Lung (tissue), 12 donors: Measurements from ENCODE around the gene SOCS4. TPM values are rescaled to one million over a fixed set of nuclear protein-coding genes. Genes with fewer than 3 reads are reported as not detected.
"Not testable (repeated sequence)": the region's sequence is repeated elsewhere in the genome, so short reads cannot be mapped to it uniquely, and the experiment has no call there.

Experiments used
- ATAC-seq: fragments of 200-7000 bp; cut with Tn5 transposase; one replicate; pipeline ENCODE4 v1.9.1; 2020; ENCODE audit warnings: moderate number of reproducible peaks; ENCODE audit not compliant: insufficient read depth, low FRiP score
- DNase-seq, 3 donors: peaks; one replicate each; pipeline ENCODE4 v3.0.0-alpha.2; 2013 to 2017
- H3K27ac ChIP-seq, 2 donors: one replicate each; pipeline ENCODE4 v1.5.1; 2013; ENCODE audit warnings: mild to moderate bottlenecking in 2 of 2, moderate library complexity in 2 of 2, control low read depth in 1 of 2, inconsistent platforms in 1 of 2, low read depth in 1 of 2, low read length in 1 of 2
- H3K27me3 ChIP-seq, 3 donors: one replicate each; pipeline ENCODE4 v1.5.1; 2013; ENCODE audit warnings: low read length in 2 of 3; ENCODE audit not compliant: control insufficient read depth in 3 of 3, insufficient read depth in 3 of 3
- H3K36me3 ChIP-seq, 4 donors: one replicate each; pipeline ENCODE4 v1.5.1; 2013; ENCODE audit warnings: low read length in 4 of 4, mild to moderate bottlenecking in 1 of 4, moderate library complexity in 1 of 4; ENCODE audit not compliant: control insufficient read depth in 4 of 4, insufficient read depth in 4 of 4
- H3K4me1 ChIP-seq, 5 donors: one replicate each; pipeline ENCODE4 v1.5.1; 2013; ENCODE audit warnings: low read length in 5 of 5, mild to moderate bottlenecking in 2 of 5, moderate library complexity in 1 of 5; ENCODE audit not compliant: control insufficient read depth in 5 of 5, insufficient read depth in 5 of 5
- H3K4me3 ChIP-seq: one replicate; pipeline ENCODE4 v1.5.1; 2013; ENCODE audit warnings: mild to moderate bottlenecking, control low read depth, moderate library complexity
- H3K9ac ChIP-seq, 2 donors: one replicate each; pipeline ENCODE4 v1.5.1; 2013; ENCODE audit warnings: low read length in 2 of 2, control low read depth in 1 of 2; ENCODE audit not compliant: insufficient read depth in 1 of 2
- H3K9me3 ChIP-seq, 4 donors: one replicate each; pipeline ENCODE4 v1.5.1; 2013; ENCODE audit warnings: low read length in 3 of 4, mild to moderate bottlenecking in 1 of 4, moderate library complexity in 1 of 4; ENCODE audit not compliant: control insufficient read depth in 4 of 4, insufficient read depth in 3 of 4
- WGBS, 2 donors: extraction: QIAGEN DNeasy Blood & Tissue Kit; methylation state at CpG; one replicate each; pipeline ENCODE4 v1.1.7; 2013; 5-methylcytosine and 5-hydroxymethylcytosine counted together
- polyA plus RNA-seq, 2 donors: library from polyadenylated mRNA; stranded (reverse); fragments of 200-250 nt; gene quantifications; one replicate each; pipeline ENCODE4 v1.2.1, GENCODE V29; 2013
- total RNA-seq, 2 donors: library from RNA; depleted of rRNA in 1 of 2; stranded (reverse); fragments of >200 nt in 1 of 2; gene quantifications; one replicate each; pipeline ENCODE4 v1.2.1, GENCODE V29; 2014 to 2021
- TF ChIP-seq, protein P1 (sequence below): IDR thresholded peaks from 2 replicates; pipeline ENCODE4 v1.5.1; 2012; ENCODE audit warnings: mild to moderate bottlenecking; ENCODE audit errors: control extremely low read depth, extremely low read depth
- donor health status: control.
- donor health status: control.
- donor health status: Bipolar disorder and iron deficiency.
- donor health status: healthy.
- donor health status: DM: yes; HTN: yes; CAD: no.

SOCS4 gene
- total and polyA plus RNA-seq, 4 donors: 5.8 to 28.3 (median 10.5) TPM

DNA sequence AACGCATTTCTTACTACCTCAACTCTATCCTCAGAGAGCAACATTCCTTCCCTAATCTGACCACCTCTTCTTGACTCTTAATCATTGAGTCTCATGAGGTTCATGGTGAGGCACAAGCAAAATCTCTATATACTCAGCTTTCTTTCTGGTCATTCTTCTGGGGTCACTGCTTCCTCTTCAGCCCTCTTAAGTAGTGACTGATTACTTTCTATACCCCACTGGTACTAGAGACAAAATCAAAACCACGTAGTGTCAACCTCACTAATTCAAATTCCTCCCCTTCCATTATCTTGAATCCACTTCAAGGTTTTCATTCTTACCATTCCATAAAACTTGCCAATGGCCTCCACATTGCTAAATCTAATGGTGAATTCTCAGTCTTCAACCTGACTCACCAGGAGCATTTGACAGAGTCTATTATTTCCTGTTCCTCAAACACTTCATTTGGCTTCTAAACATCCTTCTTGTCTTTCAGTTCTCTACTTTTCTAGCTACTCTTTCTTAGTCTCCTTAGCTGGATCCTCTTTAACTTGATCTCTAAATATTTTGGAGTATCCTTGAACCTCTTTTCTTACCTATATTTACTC lies 7.0 kb upstream of the SOCS4 start:
- ATAC-seq: no peak
- H3K36me3 ChIP-seq: peaks cover 0 to 3% (median 0%) of the 10 kb centered on the region in 4 donors
- 94 to 98% methylated on average over 2 of the region's 2 CpGs for WGBS, 2 donors

DNA sequence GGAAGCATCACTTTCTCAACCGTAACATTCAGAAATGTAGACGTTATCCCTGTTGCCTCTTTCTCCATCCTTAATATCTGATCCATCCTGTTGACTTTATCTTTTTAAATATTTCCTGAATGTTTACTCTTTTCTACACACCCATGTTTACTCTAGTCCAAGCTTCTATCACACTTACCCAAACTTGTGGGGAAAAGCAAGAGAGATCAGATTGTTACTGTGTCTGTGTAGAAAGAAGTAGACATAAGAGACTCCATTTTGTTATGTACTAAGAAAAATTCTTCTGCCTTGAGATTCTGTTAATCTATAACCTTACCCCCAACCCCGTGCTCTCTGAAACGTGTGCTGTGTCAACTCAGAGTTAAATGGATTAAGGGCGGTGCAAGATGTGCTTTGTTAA lies 2.7 kb upstream of the SOCS4 start:
- ATAC-seq, H3K9ac ChIP-seq, H3K9me3 ChIP-seq, H3K36me3 ChIP-seq, H3K4me3 ChIP-seq, H3K27ac ChIP-seq, H3K27me3 ChIP-seq, DNase-seq: not testable (repeated sequence)
- H3K4me1 ChIP-seq: peaks cover 0 to 19% (median 11%) of the 10 kb centered on the region in 5 donors
- WGBS, 2 donors: 72 to 75% methylated on average over 2 of the region's 5 CpGs

More for the DNA sequence above, 7.0 kb upstream of the SOCS4 start:
- Histone ChIP-seq H3K27me3 (no peaks in the 10 kb centered on the region), H3K27ac (no peak overlapping the region), H3K9ac (no peak overlapping the region), H3K4me1 (no peaks in the 10 kb centered on the region), H3K4me3 (no peak overlapping the region), H3K9me3 (no peaks in the 10 kb centered on the region)
- TF ChIP-seq, protein P1, sequence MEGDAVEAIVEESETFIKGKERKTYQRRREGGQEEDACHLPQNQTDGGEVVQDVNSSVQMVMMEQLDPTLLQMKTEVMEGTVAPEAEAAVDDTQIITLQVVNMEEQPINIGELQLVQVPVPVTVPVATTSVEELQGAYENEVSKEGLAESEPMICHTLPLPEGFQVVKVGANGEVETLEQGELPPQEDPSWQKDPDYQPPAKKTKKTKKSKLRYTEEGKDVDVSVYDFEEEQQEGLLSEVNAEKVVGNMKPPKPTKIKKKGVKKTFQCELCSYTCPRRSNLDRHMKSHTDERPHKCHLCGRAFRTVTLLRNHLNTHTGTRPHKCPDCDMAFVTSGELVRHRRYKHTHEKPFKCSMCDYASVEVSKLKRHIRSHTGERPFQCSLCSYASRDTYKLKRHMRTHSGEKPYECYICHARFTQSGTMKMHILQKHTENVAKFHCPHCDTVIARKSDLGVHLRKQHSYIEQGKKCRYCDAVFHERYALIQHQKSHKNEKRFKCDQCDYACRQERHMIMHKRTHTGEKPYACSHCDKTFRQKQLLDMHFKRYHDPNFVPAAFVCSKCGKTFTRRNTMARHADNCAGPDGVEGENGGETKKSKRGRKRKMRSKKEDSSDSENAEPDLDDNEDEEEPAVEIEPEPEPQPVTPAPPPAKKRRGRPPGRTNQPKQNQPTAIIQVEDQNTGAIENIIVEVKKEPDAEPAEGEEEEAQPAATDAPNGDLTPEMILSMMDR: no peak
- DNase-seq: no peak

DNA sequence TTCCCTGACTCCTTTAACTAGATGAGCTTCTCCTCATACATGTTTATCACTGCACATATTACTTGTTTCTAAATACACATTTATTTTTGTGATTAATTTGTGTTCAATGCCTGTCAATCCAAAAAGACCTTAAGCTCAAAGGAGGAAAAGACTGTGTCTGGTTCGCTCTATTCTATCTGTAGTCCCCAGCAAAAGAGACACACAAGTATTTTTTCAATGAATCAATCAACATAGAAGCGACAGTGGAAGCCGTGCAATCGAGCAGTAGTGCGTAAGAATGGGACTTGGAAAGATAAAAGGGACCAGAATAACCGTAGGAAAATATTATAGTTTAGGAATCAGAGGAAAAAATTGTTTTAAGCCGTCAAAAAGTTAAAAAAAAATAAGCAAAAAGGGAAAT lies 1.1 kb upstream of the SOCS4 start:
- Histone ChIP-seq H3K4me3 (no peak overlapping the region), H3K9ac (peak overlapping the region; percentile 51 to 97), H3K27me3 (no peaks in the 10 kb centered on the region), H3K27ac (no peak overlapping the region), H3K9me3 (no peaks in the 10 kb centered on the region), H3K36me3 (peaks cover 0 to 3% (median 0%) of the 10 kb centered on the region in 4 donors), H3K4me1 (peaks cover 0 to 19% (median 11%) of the 10 kb centered on the region in 5 donors)
- 30 to 39% methylated on average over 7 of the region's 7 CpGs for WGBS, 2 donors
- ATAC-seq (no peak), DNase-seq (no peak)
- TF ChIP-seq, protein P1: no peak

DNA sequence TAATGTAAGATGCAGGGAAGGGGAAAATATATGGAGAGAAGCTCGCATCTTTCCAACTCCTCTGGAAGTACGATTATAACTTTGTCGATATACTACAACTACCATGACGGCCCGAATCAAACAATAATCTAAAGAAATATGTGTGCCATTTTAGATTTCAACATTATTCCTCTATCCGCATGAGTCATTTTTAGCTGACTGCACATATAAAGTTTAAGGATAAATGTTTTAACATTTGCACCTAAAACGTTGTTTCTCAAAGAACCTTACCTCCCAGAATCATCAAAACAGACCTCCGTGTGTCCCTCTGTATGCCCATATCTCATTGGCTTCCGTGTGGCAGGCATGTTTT lies 619 bp upstream of the SOCS4 start:
- H3K9me3 ChIP-seq: no peaks in the 10 kb centered on the region
- peaks cover 0 to 3% (median 0%) of the 10 kb centered on the region in 4 donors for H3K36me3 ChIP-seq
- no peaks in the 10 kb centered on the region for H3K27me3 ChIP-seq
- TF ChIP-seq, protein P1: no peak
- DNase-seq (no peak), ATAC-seq (no peak)
- H3K4me3 ChIP-seq: peak overlapping the region; percentile 83
- H3K27ac ChIP-seq: peak overlapping the region; percentile 70 to 90
- WGBS, 2 donors: 4% methylated on average over 9 of the region's 9 CpGs
- peak overlapping the region; percentile 51 to 97 for H3K9ac ChIP-seq
- H3K4me1 ChIP-seq: peaks cover 0 to 19% (median 12%) of the 10 kb centered on the region in 5 donors
